MCF 10A (cell line): ENCODE results near the gene HACD1. TPM values are rescaled to one million over a fixed set of nuclear protein-coding genes. Genes with fewer than 3 reads are reported as not detected.
"Not testable (repeated sequence)": the region's sequence is repeated elsewhere in the genome, so short reads cannot be mapped to it uniquely, and the experiment has no call there.

Experiments used
- BruUV-seq: library from RNA; stranded (reverse); fragments of 400-500 nt; replicated peaks from 2 replicates; lab custom pipeline; 2021; lab: Mats Ljungman, UMichigan
- CTCF ChIA-PET: fragments of 300-600 bp; sonication (Branson Sonifier 250); formaldehyde crosslinking; extraction: SDS; loops from one replicate; lab custom pipeline; 2021; ENCODE audit warnings: antibody characterized with exemption, inconsistent platforms; lab: Yijun Ruan, JAX
- POLR2A ChIA-PET: fragments of 300-600, 350-650 bp; sonication (Branson Sonifier 250); formaldehyde crosslinking; extraction: SDS; loops from one replicate; lab custom pipeline; 2020; ENCODE audit warnings: antibody characterized with exemption, inconsistent platforms; lab: Yijun Ruan, JAX
- DNase-seq: peaks from one replicate; pipeline ENCODE4 v3.0.0-alpha.2; 2018; ENCODE audit not compliant: unreplicated experiment
- H3K27ac Mint-ChIP-seq: one replicate; pipeline ENCODE4 v1.8.0; 2022; ENCODE audit warnings: mild to moderate bottlenecking, low read depth, mixed read lengths; ENCODE audit not compliant: unreplicated experiment
- H3K27me3 Mint-ChIP-seq: one replicate; pipeline ENCODE4 v1.8.0; 2022; ENCODE audit warnings: mixed read lengths; ENCODE audit not compliant: insufficient read depth, unreplicated experiment
- H3K36me3 Mint-ChIP-seq: one replicate; pipeline ENCODE4 v1.8.0; 2022; ENCODE audit warnings: mild to moderate bottlenecking, moderate library complexity, mixed read lengths; ENCODE audit not compliant: insufficient read depth, unreplicated experiment
- H3K4me1 Mint-ChIP-seq: one replicate; pipeline ENCODE4 v1.8.0; 2022; ENCODE audit warnings: mixed read lengths; ENCODE audit not compliant: insufficient read depth, unreplicated experiment
- H3K4me3 Mint-ChIP-seq: one replicate; pipeline ENCODE4 v1.8.0; 2022; ENCODE audit warnings: mild to moderate bottlenecking, moderate library complexity, mixed read lengths; ENCODE audit not compliant: unreplicated experiment
- H3K9me3 Mint-ChIP-seq: one replicate; pipeline ENCODE4 v1.8.0; 2022; ENCODE audit warnings: mixed read lengths; ENCODE audit not compliant: unreplicated experiment
- intact Hi-C: fragments of 100-400 bp; cut with micrococcal nuclease; formaldehyde crosslinking; loops from 2 replicates; pipeline ENCODE4 v1.14.1; 2022
- total RNA-seq: library from RNA; stranded (reverse); gene quantifications from 2 replicates; pipeline ENCODE4 v1.2.3, GENCODE V29; 2022
- TF ChIP-seq, protein P1 (sequence below): fragments of 200-600 bp; IDR thresholded peaks from one replicate; pipeline ENCODE4 v1.8.0; 2022; ENCODE audit warnings: antibody characterized with exemption, mild to moderate bottlenecking; ENCODE audit not compliant: unreplicated experiment

Gene HACD1
- total RNA-seq, 1 experiment from 2014 or later = 34.2 TPM

DNA sequence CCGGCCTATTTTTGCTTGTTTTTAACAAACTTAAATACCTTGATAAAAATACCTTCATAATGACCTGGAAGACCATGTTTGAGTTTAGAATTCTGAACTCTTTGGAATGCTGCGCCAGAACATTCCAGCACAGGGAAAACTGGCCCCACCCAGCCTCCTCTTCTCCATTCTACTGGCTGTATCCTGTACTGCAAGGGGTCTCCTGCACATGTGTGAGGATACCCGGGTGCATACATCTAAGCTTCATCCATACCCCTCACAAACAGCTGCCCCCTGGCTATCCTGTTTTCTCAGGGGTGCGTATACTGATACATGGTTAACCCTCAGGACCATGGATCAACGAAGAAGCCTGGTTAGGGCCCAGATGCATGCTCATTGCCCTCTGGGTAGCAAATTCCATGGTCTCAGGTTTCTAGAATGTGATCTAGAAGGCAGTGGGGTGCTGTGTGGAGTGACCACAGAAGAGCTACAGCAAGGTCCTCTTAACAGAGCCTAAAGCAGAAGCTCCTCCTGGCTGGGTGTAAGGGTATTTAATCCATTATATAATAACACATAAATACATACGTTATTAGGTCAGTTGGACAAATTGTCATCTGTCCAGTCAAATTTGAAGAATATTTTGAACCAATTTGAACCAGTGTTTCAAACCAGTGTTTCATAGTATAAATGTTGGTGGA lies 26.1 kb downstream of the HACD1 start:
- TF ChIP-seq, protein P1, sequence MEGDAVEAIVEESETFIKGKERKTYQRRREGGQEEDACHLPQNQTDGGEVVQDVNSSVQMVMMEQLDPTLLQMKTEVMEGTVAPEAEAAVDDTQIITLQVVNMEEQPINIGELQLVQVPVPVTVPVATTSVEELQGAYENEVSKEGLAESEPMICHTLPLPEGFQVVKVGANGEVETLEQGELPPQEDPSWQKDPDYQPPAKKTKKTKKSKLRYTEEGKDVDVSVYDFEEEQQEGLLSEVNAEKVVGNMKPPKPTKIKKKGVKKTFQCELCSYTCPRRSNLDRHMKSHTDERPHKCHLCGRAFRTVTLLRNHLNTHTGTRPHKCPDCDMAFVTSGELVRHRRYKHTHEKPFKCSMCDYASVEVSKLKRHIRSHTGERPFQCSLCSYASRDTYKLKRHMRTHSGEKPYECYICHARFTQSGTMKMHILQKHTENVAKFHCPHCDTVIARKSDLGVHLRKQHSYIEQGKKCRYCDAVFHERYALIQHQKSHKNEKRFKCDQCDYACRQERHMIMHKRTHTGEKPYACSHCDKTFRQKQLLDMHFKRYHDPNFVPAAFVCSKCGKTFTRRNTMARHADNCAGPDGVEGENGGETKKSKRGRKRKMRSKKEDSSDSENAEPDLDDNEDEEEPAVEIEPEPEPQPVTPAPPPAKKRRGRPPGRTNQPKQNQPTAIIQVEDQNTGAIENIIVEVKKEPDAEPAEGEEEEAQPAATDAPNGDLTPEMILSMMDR = no peak
- no peak for DNase-seq
- Mint-ChIP-seq H3K27me3 (no peaks in the 10 kb centered on the region), H3K9me3 (no peaks in the 10 kb centered on the region), H3K4me1 (no peaks in the 10 kb centered on the region), H3K36me3 (peaks cover 17% of the 10 kb centered on the region), H3K4me3 (no peak overlapping the region), H3K27ac (no peak overlapping the region)
- ChIA-PET CTCF (interaction anchor here (0.5 to 0.6 kb wide), 3 partner anchors 144 to 743 kb away, joined by 3 to 4 read pairs (median 4); no protein-coding TSS in a partner anchor), POLR2A (no interaction called here)
- BruUV-seq = no TSS peak
- intact Hi-C loops = no loop called here

DNA sequence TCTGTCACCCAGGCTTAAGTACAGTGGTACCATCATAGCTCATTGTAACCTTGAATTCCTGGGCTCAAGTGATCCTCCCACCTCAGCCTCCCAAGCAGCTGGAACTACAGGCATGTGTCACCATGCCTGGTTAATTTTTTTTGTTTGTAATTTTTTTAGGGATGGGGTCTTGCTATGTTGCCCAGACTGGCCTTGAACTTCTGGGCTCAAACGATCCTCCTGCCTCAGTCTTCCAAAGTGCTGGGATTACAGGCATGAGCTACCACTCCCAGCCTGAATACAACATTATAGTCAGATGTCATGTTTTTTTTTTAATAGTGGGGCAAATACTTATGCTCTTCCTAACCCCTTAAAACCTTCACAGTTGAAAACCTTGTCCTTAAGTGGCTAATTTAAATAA lies 27.9 kb downstream of the HACD1 start:
- intact Hi-C loops, H3K27me3 Mint-ChIP-seq, H3K4me1 Mint-ChIP-seq, DNase-seq, H3K4me3 Mint-ChIP-seq, H3K9me3 Mint-ChIP-seq, H3K27ac Mint-ChIP-seq, BruUV-seq, H3K36me3 Mint-ChIP-seq: not testable (repeated sequence)
- ChIA-PET POLR2A (interaction anchor here (0.7 kb wide), 1 partner anchor 212 kb away, joined by 3 read pairs; no protein-coding TSS in a partner anchor), CTCF (interaction anchor here (0.6 kb wide), 1 partner anchor 148 kb away, joined by 4 read pairs; no protein-coding TSS in a partner anchor)

DNA sequence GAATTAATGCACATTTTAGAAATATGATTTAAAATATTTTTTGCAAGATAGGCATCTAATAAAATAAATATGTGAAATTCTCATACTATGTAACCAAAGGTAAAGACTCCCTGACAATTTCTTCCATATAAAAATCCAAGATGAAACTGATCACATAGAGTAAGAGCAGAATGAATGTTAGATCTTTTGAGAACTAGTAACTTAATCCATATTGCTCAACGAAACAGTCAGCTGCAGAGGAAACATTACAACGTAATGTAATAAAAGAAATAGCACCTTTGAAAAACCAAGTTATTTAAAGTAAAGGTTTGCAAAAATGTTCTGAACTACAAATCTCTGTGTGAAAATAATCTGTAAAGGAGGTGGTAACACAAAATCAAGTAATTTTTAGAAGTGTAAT lies 28.8 kb downstream of the HACD1 start:
- TF ChIP-seq, protein P1 = no peak
- no TSS peak for BruUV-seq
- ChIA-PET POLR2A (no interaction called here), CTCF (no interaction called here)
- Mint-ChIP-seq H3K4me1 (no peaks in the 10 kb centered on the region), H3K9me3 (no peaks in the 10 kb centered on the region), H3K27ac (no peak overlapping the region), H3K36me3 (no peaks in the 10 kb centered on the region), H3K4me3 (no peak overlapping the region), H3K27me3 (no peaks in the 10 kb centered on the region)
- no peak for DNase-seq
- intact Hi-C loops = no loop called here

DNA sequence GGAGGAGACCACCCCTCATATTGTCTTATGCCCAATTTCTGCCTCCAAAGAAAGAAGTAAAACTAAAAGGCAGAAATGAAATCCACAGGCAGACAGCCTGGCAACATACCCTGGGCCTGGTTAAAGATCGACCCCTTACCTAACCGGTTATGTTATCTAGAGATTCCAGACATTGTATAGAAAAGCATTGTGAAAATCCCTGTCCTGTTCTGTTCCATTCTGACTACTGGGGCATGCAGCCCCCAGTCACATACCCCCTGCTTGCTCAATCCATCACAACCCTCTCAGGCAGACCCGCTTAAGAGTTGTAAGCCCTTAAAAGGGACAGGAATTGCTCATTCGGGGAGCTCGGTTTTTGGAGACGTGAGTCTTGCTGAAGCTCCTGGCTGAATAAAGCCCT lies 29.9 kb downstream of the HACD1 start:
- H3K4me1 Mint-ChIP-seq, H3K27ac Mint-ChIP-seq, POLR2A ChIA-PET, H3K4me3 Mint-ChIP-seq, H3K9me3 Mint-ChIP-seq, DNase-seq, H3K36me3 Mint-ChIP-seq, intact Hi-C loops, H3K27me3 Mint-ChIP-seq, BruUV-seq: not testable (repeated sequence)
- CTCF ChIA-PET = interaction anchor here (0.6 to 0.7 kb wide), 3 partner anchors 172 to 743 kb away, joined by 3 to 4 read pairs (median 3); no protein-coding TSS in a partner anchor

DNA sequence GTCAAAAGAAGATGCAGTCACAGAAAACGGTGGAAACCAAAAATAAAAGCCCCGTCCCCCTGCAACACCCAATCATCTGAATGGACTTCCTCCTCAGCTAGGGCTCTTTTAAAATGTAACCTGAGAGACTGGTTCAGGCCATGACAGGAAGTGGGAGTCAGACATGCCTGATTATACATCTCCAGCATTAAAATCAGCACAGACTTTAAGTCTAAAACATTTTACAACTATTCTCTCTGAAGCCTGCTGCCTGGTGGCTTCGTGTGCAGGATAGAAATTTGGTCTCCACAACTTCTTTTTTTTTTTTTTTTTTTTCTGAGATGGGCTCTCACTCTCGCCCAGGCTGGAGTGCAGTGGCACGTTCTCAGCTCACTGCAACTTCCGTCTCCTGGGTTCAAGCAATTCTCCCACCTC lies 30.3 kb downstream of the HACD1 start:
- no peaks in the 10 kb centered on the region for H3K4me1 Mint-ChIP-seq
- H3K27ac Mint-ChIP-seq = no peak overlapping the region
- no peaks in the 10 kb centered on the region for H3K36me3 Mint-ChIP-seq
- TF ChIP-seq, protein P1 = no peak
- ChIA-PET CTCF (interaction anchor here (0.6 to 0.7 kb wide), 2 partner anchors 629 to 742 kb away, joined by 3 to 4 read pairs; no protein-coding TSS in a partner anchor), POLR2A (interaction anchor here (0.9 kb wide), 1 partner anchor 11 kb away, joined by 3 read pairs; no protein-coding TSS in a partner anchor)
- H3K9me3 Mint-ChIP-seq = no peaks in the 10 kb centered on the region
- no peak overlapping the region for H3K4me3 Mint-ChIP-seq
- no peak for DNase-seq
- BruUV-seq = no TSS peak
- H3K27me3 Mint-ChIP-seq = no peaks in the 10 kb centered on the region
- intact Hi-C loops = no loop called here
